H1 (cell line): ENCODE measurements around the gene DNTT. TPM values are rescaled to one million over a fixed set of nuclear protein-coding genes. Genes with fewer than 3 reads are reported as not detected.

Source experiments
- CTCF ChIA-PET: fragments of 300-600 bp; sonication (Branson Sonifier 250); formaldehyde crosslinking; loops from one replicate; lab custom pipeline; 2021; ENCODE audit not compliant: partially characterized antibody; lab: Charles Lee
- POLR2A ChIA-PET: fragments of 300-600 bp; sonication (Branson Sonifier 250); formaldehyde crosslinking; loops from one replicate; lab custom pipeline; 2021; ENCODE audit warnings: inconsistent platforms; ENCODE audit not compliant: partially characterized antibody; lab: Charles Lee
- DNase-seq, 2 experiments: peaks; one replicate each; pipeline versions ENCODE4 v3.0.0 to v3.0.0-alpha.2; 2010 to 2022; ENCODE audit warnings: low spot score in 2 of 2, low read depth in 1 of 2, mixed read lengths in 1 of 2
- FAIRE-seq: peaks from 2 replicates; lab custom pipeline; 2011; peaks lifted over from hg19 to GRCh38; lab: Jason Lieb, UNC
- H2AFZ ChIP-seq: 2 replicates; pipeline ENCODE4 v1.8.1; 2012; ENCODE audit warnings: low read length, inconsistent platforms
- H2AK5ac ChIP-seq: 2 replicates; pipeline ENCODE4 v1.6.1; 2013; ENCODE audit warnings: low read depth, low read length
- H2BK120ac ChIP-seq: replicated peaks from 2 replicates; pipeline ENCODE3; 2013; ENCODE audit warnings: low read depth, low read length, inconsistent platforms
- H2BK12ac ChIP-seq: 2 replicates; pipeline ENCODE4 v1.6.1; 2013; ENCODE audit warnings: low read depth, low read length
- H2BK15ac ChIP-seq: 2 replicates; pipeline ENCODE4 v1.6.1; 2013; ENCODE audit warnings: low read length
- H2BK20ac ChIP-seq: 2 replicates; pipeline ENCODE4 v1.6.1; 2013; ENCODE audit warnings: low read length
- H2BK5ac ChIP-seq: 2 replicates; pipeline ENCODE4 v1.6.1; 2013; ENCODE audit warnings: low read depth, low read length
- H3K14ac ChIP-seq: 2 replicates; pipeline ENCODE4 v1.6.1; 2013; ENCODE audit warnings: inconsistent platforms; ENCODE audit not compliant: insufficient read length
- H3K18ac ChIP-seq: 2 replicates; pipeline ENCODE4 v1.6.1; 2013; ENCODE audit warnings: low read length; ENCODE audit errors: extremely low read depth
- H3K23ac ChIP-seq: 2 replicates; pipeline ENCODE4 v1.6.1; 2013; ENCODE audit warnings: inconsistent platforms; ENCODE audit not compliant: insufficient read length
- H3K23me2 ChIP-seq: 2 replicates; pipeline ENCODE4 v1.6.1; 2013; ENCODE audit warnings: low read depth, low read length
- H3K27ac ChIP-seq: 2 replicates; pipeline ENCODE4 v1.6.1; 2011; ENCODE audit warnings: low read depth, low read length, inconsistent platforms
- H3K27me3 ChIP-seq, 4 experiments: replicated peaks in 1 of 4; 1 replicate in 1 of 4; 2 replicates in 3 of 4; pipeline versions ENCODE4 v1.6.1 to v1.8.1; 2011 to 2013; ENCODE audit warnings: low read length in 3 of 4, mild to moderate bottlenecking in 3 of 4, inconsistent platforms in 2 of 4, mixed read lengths in 2 of 4, moderate library complexity in 1 of 4; ENCODE audit not compliant: control insufficient read depth in 3 of 4, insufficient read depth in 3 of 4; ENCODE audit errors: extremely low read depth in 1 of 4
- H3K36me3 ChIP-seq, 4 experiments: 2 replicates each; pipeline versions ENCODE4 v1.6.1 to v1.8.1; 2011 to 2013; ENCODE audit warnings: mild to moderate bottlenecking in 4 of 4, low read length in 3 of 4, moderate library complexity in 2 of 4, control low read depth in 1 of 4, inconsistent platforms in 1 of 4; ENCODE audit not compliant: insufficient read depth in 4 of 4, control insufficient read depth in 2 of 4
- H3K4ac ChIP-seq: replicated peaks from 2 replicates; pipeline ENCODE3; 2013; ENCODE audit warnings: low read length, low read depth, mixed read lengths, inconsistent platforms; ENCODE audit not compliant: insufficient read length
- H3K4me1 ChIP-seq, 4 experiments: replicated peaks in 1 of 4; 1 replicate in 1 of 4; 2 replicates in 3 of 4; pipeline versions ENCODE4 v1.6.1 to v1.8.1; 2011 to 2013; ENCODE audit warnings: low read length in 3 of 4, inconsistent platforms in 2 of 4, mixed read lengths in 1 of 4; ENCODE audit not compliant: insufficient read depth in 4 of 4, control insufficient read depth in 3 of 4
- H3K4me2 ChIP-seq, 2 experiments: 2 replicates each; pipeline versions ENCODE4 v1.6.1 to v1.8.1; 2011 to 2013; ENCODE audit warnings: low read depth in 2 of 2, low read length in 2 of 2, control low read depth in 1 of 2, inconsistent platforms in 1 of 2, mild to moderate bottlenecking in 1 of 2; ENCODE audit not compliant: insufficient read depth in 1 of 2
- H3K4me3 ChIP-seq, 4 experiments: fragments of 200-600, 300-600 bp in 1 of 4; sonication (generic), shearing (Covaris generic), sonication (Bioruptor Twin) in 1 of 4; 2 replicates each; pipeline versions ENCODE4 v1.5.1 to v1.8.1; 2011 to 2016; ENCODE audit warnings: low read length in 4 of 4, low read depth in 3 of 4, control low read depth in 2 of 4, inconsistent platforms in 2 of 4, mild to moderate bottlenecking in 2 of 4, mixed read lengths in 1 of 4, moderate library complexity in 1 of 4; ENCODE audit not compliant: insufficient read depth in 2 of 4; ENCODE audit errors: extremely low read depth in 1 of 4
- H3K56ac ChIP-seq: replicated peaks from 2 replicates; pipeline ENCODE3; 2013; ENCODE audit warnings: low read depth, mild to moderate bottlenecking, mixed read lengths, low read length, inconsistent platforms; ENCODE audit not compliant: insufficient read length
- H3K79me1 ChIP-seq: 2 replicates; pipeline ENCODE4 v1.6.1; 2013; ENCODE audit warnings: low read depth, low read length, control low read depth
- H3K79me2 ChIP-seq, 2 experiments: 2 replicates each; pipeline versions ENCODE4 v1.6.1 to v1.8.1; 2012 to 2013; ENCODE audit warnings: low read length in 2 of 2, mild to moderate bottlenecking in 2 of 2, inconsistent platforms in 1 of 2; ENCODE audit not compliant: insufficient read depth in 2 of 2, control insufficient read depth in 1 of 2
- H3K9ac ChIP-seq, 4 experiments: replicated peaks in 1 of 4; 1 replicate in 1 of 4; 2 replicates in 3 of 4; pipeline versions ENCODE4 v1.6.1 to v1.8.1; 2011 to 2013; ENCODE audit warnings: low read depth in 3 of 4, low read length in 3 of 4, control low read depth in 2 of 4, mild to moderate bottlenecking in 2 of 4, moderate library complexity in 2 of 4, inconsistent platforms in 1 of 4; ENCODE audit errors: extremely low read depth in 1 of 4
- H3K9me3 ChIP-seq, 2 experiments: 2 replicates each; pipeline versions ENCODE4 v1.6.1 to v1.8.1; 2012 to 2013; ENCODE audit warnings: mild to moderate bottlenecking in 2 of 2, moderate library complexity in 2 of 2, control low read depth in 1 of 2, inconsistent platforms in 1 of 2, low read depth in 1 of 2, low read length in 1 of 2, mixed read lengths in 1 of 2; ENCODE audit not compliant: insufficient read depth in 2 of 2
- H4K20me1 ChIP-seq, 2 experiments: replicated peaks in 1 of 2; 2 replicates each; pipeline versions ENCODE3 to v1.8.1; 2011 to 2013; ENCODE audit warnings: inconsistent platforms in 2 of 2, low read length in 2 of 2, mild to moderate bottlenecking in 1 of 2; ENCODE audit not compliant: insufficient read depth in 2 of 2, control insufficient read depth in 1 of 2
- H4K5ac ChIP-seq: 2 replicates; pipeline ENCODE4 v1.6.1; 2013; ENCODE audit warnings: low read length, low read depth, mixed read lengths, inconsistent platforms; ENCODE audit not compliant: insufficient read length
- H4K8ac ChIP-seq: 2 replicates; pipeline ENCODE4 v1.8.0; 2013; ENCODE audit warnings: mild to moderate bottlenecking, moderate library complexity, low read length, inconsistent platforms; ENCODE audit not compliant: insufficient read depth; ENCODE audit errors: extremely low read depth
- H4K91ac ChIP-seq: replicated peaks from 2 replicates; pipeline ENCODE3; 2013; ENCODE audit warnings: low read length, mixed read lengths, inconsistent platforms; ENCODE audit not compliant: insufficient read length
- ASH2L ChIP-seq: fragments of 200-600, 300-600 bp; sonication (generic); IDR thresholded peaks from one replicate; pipeline ENCODE4 v1.7.1; 2017; ENCODE audit warnings: low read length
- CBX5 ChIP-seq: fragments of 300-800, 300-1000 bp; sonication (generic); IDR thresholded peaks from 2 replicates; pipeline ENCODE4 v1.7.1; 2016; ENCODE audit warnings: antibody characterized with exemption, low read length, low read depth
- HDAC2 ChIP-seq, 2 experiments: fragments of 300-600 bp in 1 of 2; sonication (generic) in 1 of 2; IDR thresholded peaks; 2 replicates each; pipeline ENCODE4 v1.6.1; 2011 to 2012; ENCODE audit warnings: low read depth in 2 of 2, low read length in 2 of 2, mild to moderate bottlenecking in 2 of 2, moderate library complexity in 2 of 2, borderline replicate concordance in 1 of 2, inconsistent platforms in 1 of 2
- JUN ChIP-seq: IDR thresholded peaks from 2 replicates; pipeline ENCODE4 v1.6.1; 2011; ENCODE audit warnings: low read depth, mild to moderate bottlenecking, improper control_type of control experiment, low read length
- MAFK ChIP-seq: IDR thresholded peaks from 2 replicates; pipeline ENCODE4 v1.6.1; 2012; ENCODE audit warnings: low read depth, mild to moderate bottlenecking, improper control_type of control experiment, low read length
- SIRT6 ChIP-seq: IDR thresholded peaks from one replicate; pipeline ENCODE4 v1.7.1; 2012; ENCODE audit warnings: low read length, inconsistent platforms
- USF2 ChIP-seq: IDR thresholded peaks from 2 replicates; pipeline ENCODE4 v1.6.1; 2011; ENCODE audit warnings: low read length, improper control_type of control experiment
- WGBS, 2 experiments: shearing (Covaris generic) in 1 of 2; methylation state at CpG; one replicate each; pipeline versions ENCODE4 v1.1.6 to v1.1.7; 2013 to 2015; ENCODE audit warnings: low lambda C conversion rate in 2 of 2, mixed read lengths in 2 of 2, inconsistent platforms in 1 of 2, low coverage in 1 of 2, missing lambda C conversion rate in 1 of 2; ENCODE audit not compliant: insufficient replicate concordance in 2 of 2, insufficient coverage in 1 of 2, insufficient read length in 1 of 2; ENCODE audit errors: extremely low coverage in 1 of 2, missing lambda C conversion rate in 1 of 2; 5-methylcytosine and 5-hydroxymethylcytosine counted together
- polyA plus RNA-seq, 7 experiments: library from polyadenylated mRNA; depleted of rRNA in 3 of 7; stranded (reverse) in 5 of 7; unstranded in 2 of 7; fragments of >200 nt in 5 of 7; fragments of 200-250 nt in 2 of 7; gene quantifications; 1 replicate in 5 of 7; 2 replicates in 1 of 7; 4 replicates in 1 of 7; pipeline versions ENCODE4 v1.2.1 to v1.2.3, GENCODE V29; 2011 to 2013; ENCODE audit warnings: missing spikeins in 2 of 7, mixed read lengths in 2 of 7
- total RNA-seq: library from RNA; stranded (reverse); fragmentation: NEBNext Ultra II Directional; extraction: Animal tissue kit (Norgen Biotek cat#: 25700); gene quantifications from 2 replicates; pipeline ENCODE4 v1.2.1, GENCODE V29; 2021

DNTT gene
- total and polyA plus RNA-seq, 2 of the 8 experiments (the other 6 are each of a cell fraction or from before 2014, with no cell fraction given), result not detected

GRCh38 chr10:96327462-96327861 is 23.2 kb downstream of the DNTT start:
- Histone ChIP-seq H3K4me1 (no peaks in the 10 kb centered on the region), H2AK5ac (no peak overlapping the region), H2BK15ac (no peak overlapping the region), H4K91ac (no peak overlapping the region), H3K27me3 (0 out of 7 replicates have a peak, but pooled peaks cover 0 to 4% (median 0%) of the 10 kb centered on the region in 4 experiments), H3K9me3 (no peaks in the 10 kb centered on the region), H3K27ac (no peak overlapping the region), H3K18ac (no peak overlapping the region), H2BK120ac (no peak overlapping the region), H3K23ac (no peak overlapping the region), H3K36me3 (no peaks in the 10 kb centered on the region), H3K4ac (no peak overlapping the region), H3K4me3 (no peak overlapping the region), H3K14ac (no peak overlapping the region), H3K79me2 (no peaks in the 10 kb centered on the region), H4K5ac (no peak overlapping the region), H2BK20ac (no peak overlapping the region), H4K8ac (no peak overlapping the region), H2BK5ac (no peak overlapping the region), H2AFZ (no peak overlapping the region), H2BK12ac (no peak overlapping the region), H3K9ac (no peak overlapping the region), H4K20me1 (no peaks in the 10 kb centered on the region), H3K56ac (no peak overlapping the region), H3K79me1 (no peaks in the 10 kb centered on the region), H3K4me2 (no peak overlapping the region), H3K23me2 (no peaks in the 10 kb centered on the region)
- FAIRE-seq (no peak), DNase-seq (peak in 1 of 2 experiments; percentile 14)
- ChIA-PET CTCF (interaction anchor here (0.8 to 1.7 kb wide), 5 partner anchors 8 to 43 kb away, joined by 3 to 7 read pairs (median 3); no protein-coding TSS in a partner anchor), POLR2A (interaction anchor here (0.6 kb wide), 1 partner anchor 154 kb away, joined by 3 read pairs; no protein-coding TSS in a partner anchor)
- whole genome bisulfite sequencing, 2 experiments, result 84% methylated on average over 7 of the region's 7 CpGs; no CpG with 5 or more reads in 1 of the 2 experiments
- TF ChIP-seq ASH2L, result no peak
- no peak for TF ChIP-seq JUN
- no peak for TF ChIP-seq USF2
- TF ChIP-seq SIRT6, result no peak
- TF ChIP-seq HDAC2 (IDR thresholded peaks at IDR 0.05; ENCODE audit: borderline replicate concordance in 1 of 2, low read depth in 2 of 2, low read length in 2 of 2), result no peak
- no peak for TF ChIP-seq CBX5
- TF ChIP-seq MAFK, result no peak
